ENCODE data around the gene ARID1A. TPM values are rescaled to one million over a fixed set of nuclear protein-coding genes. Genes with fewer than 3 reads are reported as not detected.

ARID1A gene
- total RNA-seq, 1 donor from 2014 or later: 186 TPM

- DNase-seq (ENCODE audit: low spot score, unreplicated experiment): no peak
- Mint-ChIP-seq H3K4me1 (ENCODE audit: low read depth) (peaks cover 10% of the 10 kb centered on the region), H3K4me3 (ENCODE audit: low read depth) (no peak overlapping the region), H3K27me3 (no peaks in the 10 kb centered on the region), H3K27ac (peak overlapping the region; percentile 70), H3K36me3 (ENCODE audit: insufficient read depth) (peaks cover 52% of the 10 kb centered on the region), H3K9me3 (ENCODE audit: low read depth) (no peaks in the 10 kb centered on the region)
- TF ChIP-seq CTCF (IDR thresholded peaks at IDR 0.05; ENCODE audit: unreplicated experiment): no peak
Measured at GRCh38 chr1:26775666-26776065, 79.9 kb downstream of the ARID1A start.

- no peak for DNase-seq (ENCODE audit: low spot score, unreplicated experiment)
Measured at GRCh38 chr1:26779098-26779668, 83.4 kb downstream of the ARID1A start.

GRCh38 chr1:26780344-26780957, 84.6 kb downstream of the ARID1A start:
- H3K27me3 Mint-ChIP-seq: no peaks in the 10 kb centered on the region
- no peak for DNase-seq (ENCODE audit: low spot score, unreplicated experiment)
- H3K4me3 Mint-ChIP-seq (ENCODE audit: low read depth): no peak overlapping the region
- peaks cover 35% of the 10 kb centered on the region for H3K36me3 Mint-ChIP-seq (ENCODE audit: insufficient read depth)
- H3K9me3 Mint-ChIP-seq (ENCODE audit: low read depth): no peaks in the 10 kb centered on the region
- H3K27ac Mint-ChIP-seq: no peak overlapping the region
- H3K4me1 Mint-ChIP-seq (ENCODE audit: low read depth): peaks cover 20% of the 10 kb centered on the region
- no peak for TF ChIP-seq CTCF (IDR thresholded peaks at IDR 0.05; ENCODE audit: unreplicated experiment)

More at GRCh38 chr1:26779098-26779668, 83.4 kb downstream of the ARID1A start:
- H3K36me3 Mint-ChIP-seq (ENCODE audit: insufficient read depth): peaks cover 40% of the 10 kb centered on the region
- no peak overlapping the region for H3K4me3 Mint-ChIP-seq (ENCODE audit: low read depth)
- peaks cover 12% of the 10 kb centered on the region for H3K4me1 Mint-ChIP-seq (ENCODE audit: low read depth)
- H3K27me3 Mint-ChIP-seq: no peaks in the 10 kb centered on the region
- H3K27ac Mint-ChIP-seq: peak overlapping the region; percentile 37
- H3K9me3 Mint-ChIP-seq (ENCODE audit: low read depth): no peaks in the 10 kb centered on the region
- no peak for TF ChIP-seq CTCF (IDR thresholded peaks at IDR 0.05; ENCODE audit: unreplicated experiment)

- Mint-ChIP-seq H3K27ac (peak overlapping the region; percentile 4), H3K4me3 (ENCODE audit: low read depth) (no peak overlapping the region), H3K9me3 (ENCODE audit: low read depth) (no peaks in the 10 kb centered on the region), H3K4me1 (ENCODE audit: low read depth) (peaks cover 27% of the 10 kb centered on the region), H3K36me3 (ENCODE audit: insufficient read depth) (peaks cover 30% of the 10 kb centered on the region), H3K27me3 (no peaks in the 10 kb centered on the region)
- DNase-seq (ENCODE audit: low spot score, unreplicated experiment): no peak
- no peak for TF ChIP-seq CTCF (IDR thresholded peaks at IDR 0.05; ENCODE audit: unreplicated experiment)
Measured at GRCh38 chr1:26781206-26781825, 85.5 kb downstream of the ARID1A start.

- Mint-ChIP-seq H3K9me3 (ENCODE audit: low read depth) (no peaks in the 10 kb centered on the region), H3K36me3 (ENCODE audit: insufficient read depth) (peaks cover 26% of the 10 kb centered on the region), H3K4me1 (ENCODE audit: low read depth) (peaks cover 39% of the 10 kb centered on the region), H3K27ac (peak overlapping the region; percentile 60), H3K4me3 (ENCODE audit: low read depth) (no peak overlapping the region), H3K27me3 (no peaks in the 10 kb centered on the region)
- no peak for TF ChIP-seq CTCF (IDR thresholded peaks at IDR 0.05; ENCODE audit: unreplicated experiment)
- no peak for DNase-seq (ENCODE audit: low spot score, unreplicated experiment)
Measured at GRCh38 chr1:26782521-26783212, 86.9 kb downstream of the ARID1A start.
